Measurements from ENCODE around the gene CDC7. TPM values are rescaled to one million over a fixed set of nuclear protein-coding genes. Genes with fewer than 3 reads are reported as not detected.
"Not testable (repeated sequence)": the region's sequence is repeated elsewhere in the genome, so short reads cannot be mapped to it uniquely, and the experiment has no call there.

Gene CDC7
- total and polyA plus RNA-seq, 2 experiments from 2014 or later = 26.6 to 44.0 TPM

- H3K27me3 Mint-ChIP-seq (ENCODE audit: insufficient read depth, low read depth, poor library complexity); H3K4me2 ChIP-seq; H3K4me1 ChIP-seq (ENCODE audit: insufficient read depth); H3K4me1 Mint-ChIP-seq; DNase-seq (ENCODE audit: low spot score); H3K4me3 Mint-ChIP-seq; H3K9me2 ChIP-seq (ENCODE audit: insufficient read depth); ATAC-seq; H3K9me3 Mint-ChIP-seq; H3K27ac ChIP-seq (ENCODE audit: low read depth); H3K4me3 ChIP-seq; H3F3A ChIP-seq (replicated peaks; ENCODE audit: low read depth); H3K79me2 ChIP-seq (replicated peaks; ENCODE audit: insufficient read depth); H3K27me3 ChIP-seq (ENCODE audit: insufficient read depth); H3K27ac Mint-ChIP-seq; H4K20me1 ChIP-seq (replicated peaks; ENCODE audit: insufficient read depth); H2AFZ ChIP-seq: not testable (repeated sequence)
- peaks cover 43% of the 10 kb centered on the region; the same call in 1 of the 2 replicates for H3K36me3 ChIP-seq (ENCODE audit: insufficient read depth)
- peaks cover 54% of the 10 kb centered on the region for H3K36me3 Mint-ChIP-seq (ENCODE audit: low read depth)
Observed at GRCh38 chr1:91516605-91517004, 16.0 kb downstream of the CDC7 start.

- H3K4me1 Mint-ChIP-seq; H3K4me2 ChIP-seq; H3K9me3 Mint-ChIP-seq; H3K27me3 ChIP-seq (ENCODE audit: insufficient read depth); H3K4me3 Mint-ChIP-seq; H4K20me1 ChIP-seq (replicated peaks; ENCODE audit: insufficient read depth); H3K4me3 ChIP-seq; H3K4me1 ChIP-seq (ENCODE audit: insufficient read depth); H3K9me2 ChIP-seq (ENCODE audit: insufficient read depth); H3K27ac ChIP-seq (ENCODE audit: low read depth); DNase-seq (ENCODE audit: low spot score); H3K27me3 Mint-ChIP-seq (ENCODE audit: insufficient read depth, low read depth, poor library complexity); H3F3A ChIP-seq (replicated peaks; ENCODE audit: low read depth); H2AFZ ChIP-seq; H3K27ac Mint-ChIP-seq; H3K79me2 ChIP-seq (replicated peaks; ENCODE audit: insufficient read depth); ATAC-seq: not testable (repeated sequence)
- peaks cover 20% of the 10 kb centered on the region; the same call in 1 of the 2 replicates for H3K36me3 ChIP-seq (ENCODE audit: insufficient read depth)
- peaks cover 39% of the 10 kb centered on the region for H3K36me3 Mint-ChIP-seq (ENCODE audit: low read depth)
Observed at GRCh38 chr1:91519167-91519566, 18.5 kb downstream of the CDC7 start.

GRCh38 chr1:91520942-91521507 is 20.4 kb downstream of the CDC7 start:
- Histone ChIP-seq H3K27ac (ENCODE audit: low read depth) (no peak overlapping the region), H2AFZ (no peak overlapping the region), H3K79me2 (replicated peaks; ENCODE audit: insufficient read depth) (no peaks in the 10 kb centered on the region), H3K9me2 (ENCODE audit: insufficient read depth) (no peaks in the 10 kb centered on the region), H3K27me3 (ENCODE audit: insufficient read depth) (no peaks in the 10 kb centered on the region), H3K4me1 (ENCODE audit: insufficient read depth) (no peaks in the 10 kb centered on the region), H3K36me3 (ENCODE audit: insufficient read depth) (peaks cover 4% of the 10 kb centered on the region; the same call in 1 of the 2 replicates), H3K4me2 (no peak overlapping the region), H4K20me1 (replicated peaks; ENCODE audit: insufficient read depth) (no peaks in the 10 kb centered on the region), H3K4me3 (no peak overlapping the region), H3F3A (replicated peaks; ENCODE audit: low read depth) (no peaks in the 10 kb centered on the region)
- no peaks in the 10 kb centered on the region for H3K9me3 Mint-ChIP-seq
- no peak for DNase-seq (ENCODE audit: low spot score)
- no peaks in the 10 kb centered on the region for H3K4me1 Mint-ChIP-seq
- H3K27me3 Mint-ChIP-seq (ENCODE audit: insufficient read depth, low read depth, poor library complexity) = no peaks in the 10 kb centered on the region
- no peak overlapping the region for H3K4me3 Mint-ChIP-seq
- ATAC-seq = no peak
- H3K36me3 Mint-ChIP-seq (ENCODE audit: low read depth) = peaks cover 24% of the 10 kb centered on the region
- no peak overlapping the region for H3K27ac Mint-ChIP-seq
- TF ChIP-seq CREB1 (CRISPR knock-in tag; IDR thresholded peaks at IDR 0.05; ENCODE audit: low read depth) (no peak), ETS1 (IDR thresholded peaks at IDR 0.05) (no peak), NANOG (IDR thresholded peaks at IDR 0.05; ENCODE audit: borderline replicate concordance) (no peak), ZNF462 (CRISPR knock-in tag; IDR thresholded peaks at IDR 0.05) (no peak), ZNF331 (CRISPR knock-in tag; IDR thresholded peaks at IDR 0.05; ENCODE audit: low read depth) (no peak), EZH2 (IDR thresholded peaks at IDR 0.05; ENCODE audit: low read depth, unreplicated experiment) (no peak), EZH2phosphoT487 (IDR thresholded peaks at IDR 0.05; ENCODE audit: unreplicated experiment) (no peak)
